NCI-H510A treated with DMSO at 0.1 percent for 48 hours (cell line): Measurements from ENCODE around the gene LRFN4.

Source experiments
- DNase-seq: peaks from one replicate; lab custom pipeline; 2025; lab: John Stamatoyannopoulos, UW

Gene LRFN4

DNA sequence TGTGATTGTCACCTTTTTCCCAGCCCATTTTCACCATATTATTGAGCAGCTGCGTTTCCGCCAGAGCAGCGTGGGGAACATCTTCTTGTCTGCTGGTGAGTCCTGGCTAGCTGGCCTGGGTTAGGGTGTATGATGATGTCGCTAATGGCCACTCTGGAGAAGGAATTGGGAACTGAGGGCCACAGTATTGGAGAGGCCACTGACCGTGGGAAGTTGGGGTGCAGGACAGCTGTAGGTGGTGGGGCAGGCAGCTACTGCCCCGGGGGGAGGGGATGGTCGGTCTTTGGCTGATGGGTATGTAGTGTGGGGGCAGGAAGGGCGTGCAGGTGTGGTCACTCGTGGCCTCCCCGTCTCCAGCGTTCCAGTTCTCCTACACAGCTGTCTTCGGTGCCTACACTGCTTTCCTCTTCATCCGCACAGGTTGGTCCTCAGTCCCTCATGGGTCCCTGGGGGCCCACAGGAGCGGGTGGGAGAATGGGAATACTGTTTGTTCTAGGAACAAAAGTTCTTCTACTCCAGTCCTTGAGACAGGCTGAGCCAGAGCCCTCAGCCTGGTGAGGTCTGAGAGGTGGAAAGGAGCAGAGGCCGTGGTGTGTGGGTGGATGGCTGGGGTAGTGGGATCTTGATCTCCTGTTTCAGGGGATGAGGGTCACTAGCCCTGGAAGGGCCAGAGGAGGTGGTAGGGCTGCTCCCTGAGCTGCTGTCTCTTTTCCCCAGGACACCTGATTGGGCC is 11.6 kb upstream of the LRFN4 start:
- no peak for DNase-seq

DNA sequence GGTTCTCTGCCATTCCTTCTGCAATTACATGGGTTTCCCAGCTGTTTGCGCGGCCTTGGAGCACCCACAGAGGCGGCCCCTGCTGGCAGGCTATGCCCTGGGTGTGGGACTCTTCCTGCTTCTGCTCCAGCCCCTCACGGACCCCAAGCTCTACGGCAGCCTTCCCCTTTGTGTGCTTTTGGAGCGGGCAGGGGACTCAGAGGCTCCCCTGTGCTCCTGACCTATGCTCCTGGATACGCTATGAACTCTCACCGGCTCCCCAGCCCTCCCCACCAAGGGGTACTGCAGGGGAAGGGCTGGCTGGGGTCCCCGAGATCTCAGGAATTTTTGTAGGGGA is 11.0 kb upstream of the LRFN4 start:
- DNase-seq: no peak

DNA sequence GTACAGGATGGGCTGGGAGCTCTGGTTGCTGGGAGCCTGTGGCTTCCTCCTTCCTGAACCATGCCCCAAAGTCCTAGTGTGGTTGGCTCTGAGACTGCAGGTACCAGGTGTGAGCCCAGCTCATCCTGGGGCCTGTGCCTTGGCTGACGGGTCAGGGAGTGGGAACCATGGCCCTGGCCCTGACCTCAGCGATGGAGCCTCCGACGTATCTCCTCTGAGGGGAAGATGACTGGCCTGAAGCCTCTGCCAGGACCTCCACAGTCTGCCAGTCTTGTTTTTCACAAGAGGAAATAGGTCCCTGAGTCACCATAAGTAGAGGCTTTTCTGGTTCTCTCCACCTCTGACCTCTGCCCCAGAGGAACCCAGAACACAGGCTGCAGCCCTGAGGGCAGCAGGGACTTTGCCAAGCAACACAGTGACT is 10.2 kb upstream of the LRFN4 start:
- DNase-seq: no peak

DNA sequence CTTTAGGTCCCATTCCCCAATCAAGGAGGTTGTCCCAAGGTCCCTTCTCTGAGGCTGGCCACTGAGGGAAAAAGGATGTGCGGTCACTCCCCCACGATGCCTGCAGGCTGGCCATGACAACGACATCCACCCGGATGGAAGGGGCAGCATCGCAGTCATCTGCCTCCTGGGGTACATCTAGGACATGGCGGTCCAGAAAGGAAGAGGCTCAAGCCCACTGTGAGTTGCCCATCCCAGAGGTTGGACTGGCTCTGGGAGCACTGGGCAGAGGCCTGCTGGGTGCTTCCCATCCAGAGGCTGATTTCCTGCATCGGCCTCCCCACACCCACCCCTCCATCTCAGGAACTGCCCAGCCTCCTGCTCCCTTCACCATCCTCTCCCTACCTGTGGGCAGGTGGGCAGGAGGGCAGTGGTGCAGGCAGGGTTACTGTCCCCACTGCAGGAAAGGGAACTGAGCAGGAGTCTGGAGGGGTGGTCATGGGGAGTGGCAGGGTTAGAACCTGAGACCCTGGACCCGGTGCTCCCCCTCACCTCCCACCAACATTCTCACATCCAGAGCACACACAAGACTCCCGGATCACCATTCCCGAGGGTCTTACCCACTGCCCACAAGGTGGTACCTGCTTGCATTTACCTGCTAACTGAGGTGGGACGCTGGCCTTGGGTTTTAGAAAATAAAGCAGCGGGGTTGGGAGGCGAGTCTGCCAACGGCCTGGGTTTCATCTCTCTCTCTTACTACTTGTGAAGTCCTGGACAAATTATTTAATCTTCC is 9.2 kb upstream of the LRFN4 start:
- no peak for DNase-seq

DNA sequence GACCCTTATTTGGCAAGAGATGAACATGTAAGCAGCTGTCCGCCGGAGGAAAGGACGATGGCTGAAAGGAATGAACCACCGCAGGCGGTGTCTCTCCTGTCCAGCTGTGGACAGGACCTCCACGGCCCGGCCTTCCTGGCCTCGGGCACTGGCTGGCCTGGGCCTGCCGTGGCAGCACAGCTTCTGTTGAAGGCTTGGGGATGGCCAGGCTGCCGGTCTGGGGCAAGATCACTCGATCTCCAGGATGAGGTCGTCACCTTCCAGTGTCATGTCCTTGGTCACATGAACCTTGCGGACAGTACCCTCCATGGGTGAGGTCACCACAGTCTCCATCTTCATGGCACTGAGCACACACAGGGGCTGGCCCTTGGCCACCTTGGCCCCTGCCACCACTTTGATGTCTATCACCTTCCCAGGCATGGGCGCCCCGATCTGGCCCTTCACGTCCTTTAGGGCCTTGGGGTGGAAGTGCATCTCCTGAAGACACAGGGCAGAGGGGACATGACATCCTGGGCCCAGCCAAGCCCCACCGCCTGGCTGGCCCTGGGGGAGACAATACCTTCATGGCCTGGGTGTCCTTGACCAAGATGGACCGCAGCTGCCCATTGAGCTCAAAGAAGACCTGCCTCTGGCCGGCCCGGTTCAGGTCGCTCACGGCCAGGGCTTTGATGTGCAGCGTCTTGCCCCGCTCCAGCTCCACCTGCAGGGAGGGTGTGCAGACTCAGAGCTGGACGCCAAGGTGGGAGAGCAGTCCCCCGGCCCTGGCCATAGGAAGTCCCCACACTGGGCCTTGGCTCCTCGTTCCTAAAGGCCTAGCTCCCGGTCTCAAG is 8.0 kb upstream of the LRFN4 start:
- no peak for DNase-seq

DNA sequence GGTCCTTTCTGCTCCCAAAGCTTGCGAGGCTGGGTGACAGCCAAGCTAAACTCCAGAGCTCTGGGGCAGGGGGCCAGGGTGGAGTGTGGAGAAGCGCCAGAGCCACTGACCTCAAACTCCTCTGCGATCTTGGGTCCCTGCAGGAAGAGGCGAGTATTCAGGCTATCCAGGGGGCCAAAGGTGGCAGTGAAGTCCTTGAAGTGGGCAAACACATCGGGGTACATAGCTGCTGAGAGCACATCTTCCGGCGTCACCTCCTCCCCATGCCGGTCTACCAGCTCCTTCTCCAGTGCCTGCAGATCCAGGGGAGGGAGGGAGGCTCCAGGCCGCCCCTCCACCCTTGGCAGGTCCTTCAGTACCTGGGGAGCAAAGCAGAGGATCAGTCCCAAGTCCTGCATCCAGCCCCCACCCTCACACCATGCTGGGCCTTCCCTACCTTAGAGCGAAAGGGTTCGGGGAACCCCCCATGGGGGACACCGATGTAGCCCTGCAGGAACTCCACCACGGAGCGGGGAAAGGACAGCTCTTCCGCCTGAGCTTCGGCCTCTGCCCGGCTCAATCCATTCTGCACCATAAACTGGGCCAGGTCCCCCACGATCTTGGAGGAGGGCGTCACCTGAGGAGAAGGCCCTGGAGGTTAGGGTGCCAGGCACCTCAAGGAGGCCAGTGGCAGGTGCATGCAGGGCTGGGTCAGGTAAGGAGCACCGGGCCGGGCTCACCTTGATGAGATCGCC is 7.2 kb upstream of the LRFN4 start:
- DNase-seq: no peak

DNA sequence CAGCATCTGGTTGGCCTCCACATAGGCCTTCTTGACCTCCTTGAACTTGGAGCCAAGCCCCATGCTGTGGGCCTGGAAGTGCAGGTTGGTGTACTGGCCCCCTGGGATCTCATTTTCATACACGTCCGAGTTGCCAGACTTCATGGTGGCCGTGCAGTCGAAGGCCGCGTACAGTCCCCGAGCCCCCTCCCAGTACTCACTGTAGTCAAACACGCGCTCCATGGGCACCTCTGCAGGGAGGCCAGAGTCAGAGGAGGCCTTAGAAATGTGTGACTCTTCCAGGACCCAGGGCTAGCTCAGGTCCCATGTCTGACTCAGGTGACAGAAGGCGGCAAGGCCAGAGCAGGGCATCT is 6.7 kb upstream of the LRFN4 start:
- DNase-seq: no peak

DNA sequence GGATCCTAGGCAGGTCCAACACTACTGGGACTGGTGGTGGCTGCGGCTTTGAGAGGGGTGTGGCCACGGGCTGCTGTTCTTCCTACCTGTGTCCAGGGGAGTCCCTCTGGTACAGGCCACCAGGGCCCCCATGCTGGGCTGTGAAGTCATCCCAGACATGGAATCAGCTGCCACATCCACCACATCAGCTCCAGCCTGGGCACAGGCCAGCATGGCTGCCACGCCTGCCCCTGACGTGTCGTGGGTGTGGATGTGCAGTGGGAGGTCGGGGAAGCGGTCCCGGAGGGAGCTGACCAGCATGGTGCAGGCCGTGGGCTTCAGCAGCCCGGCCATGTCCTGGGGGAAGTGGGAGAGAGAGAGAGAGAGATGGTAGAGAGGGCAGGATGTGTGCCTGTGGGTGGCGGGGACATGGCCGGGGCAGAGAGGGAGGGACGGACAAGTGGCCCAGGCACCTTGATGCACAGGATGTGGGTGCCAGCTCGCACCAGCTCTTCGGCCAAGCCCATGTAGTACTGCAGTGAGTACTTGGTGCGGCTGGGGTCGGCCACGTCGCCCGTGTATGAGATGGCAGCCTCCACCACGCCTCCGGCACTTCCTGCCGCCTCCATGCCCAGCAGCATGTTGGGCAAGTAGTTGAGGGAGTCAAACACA is 6.2 kb upstream of the LRFN4 start:
- DNase-seq: no peak

DNA sequence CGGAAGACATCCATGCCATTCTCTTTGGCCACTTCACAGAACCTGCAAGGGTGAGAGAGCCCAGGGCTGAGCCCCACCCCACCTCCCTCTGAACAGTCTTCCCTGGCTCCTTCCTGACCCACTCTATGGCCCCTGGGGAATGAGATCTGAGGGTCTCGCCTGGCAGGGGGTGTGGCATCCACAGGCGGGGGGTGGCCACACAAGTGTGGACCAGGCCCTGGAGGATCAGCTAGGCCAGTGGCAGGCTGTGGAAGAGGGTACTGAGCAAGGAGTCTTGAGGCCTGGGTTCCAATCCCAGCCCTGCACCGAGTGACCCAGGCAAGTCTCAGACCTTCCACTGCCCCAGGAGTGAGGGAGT is 5.6 kb upstream of the LRFN4 start:
- DNase-seq: no peak

DNA sequence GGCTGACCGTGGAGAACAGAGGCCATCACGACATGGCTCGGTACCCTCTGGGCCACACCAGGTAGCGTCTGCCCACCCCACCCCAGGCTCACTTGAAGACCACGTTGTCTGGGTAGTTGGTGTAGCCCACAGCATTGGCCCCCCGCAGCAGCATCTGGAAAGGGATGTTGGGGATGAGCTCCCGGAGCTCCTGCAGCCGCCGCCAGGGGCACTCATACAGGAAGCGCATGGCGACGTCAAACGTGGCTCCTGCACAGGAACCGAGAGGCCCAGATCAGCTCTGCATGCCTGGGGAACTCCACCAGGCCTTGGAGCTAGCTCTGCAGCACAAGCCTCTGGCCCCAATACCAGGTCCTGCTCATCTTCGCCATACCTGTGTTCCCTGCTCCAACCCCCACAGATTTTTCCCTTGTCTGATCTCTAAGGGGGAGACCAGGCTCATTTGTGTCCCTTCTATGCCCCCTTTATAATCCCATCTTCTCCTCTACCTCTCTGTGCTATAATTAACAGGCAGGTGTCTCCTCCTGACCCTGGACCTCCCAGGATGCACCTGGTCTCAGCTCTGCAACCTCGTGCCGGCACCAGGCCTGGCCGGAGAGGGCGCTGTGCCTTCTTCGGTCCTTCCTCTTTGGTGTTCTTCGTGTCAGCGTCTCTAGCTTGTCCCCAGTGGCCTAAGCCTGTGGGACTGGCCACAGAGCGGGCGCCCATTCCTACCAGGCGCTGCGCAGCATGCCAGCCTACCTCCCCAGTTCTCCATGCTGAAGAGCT is 5.0 kb upstream of the LRFN4 start:
- no peak for DNase-seq

DNA sequence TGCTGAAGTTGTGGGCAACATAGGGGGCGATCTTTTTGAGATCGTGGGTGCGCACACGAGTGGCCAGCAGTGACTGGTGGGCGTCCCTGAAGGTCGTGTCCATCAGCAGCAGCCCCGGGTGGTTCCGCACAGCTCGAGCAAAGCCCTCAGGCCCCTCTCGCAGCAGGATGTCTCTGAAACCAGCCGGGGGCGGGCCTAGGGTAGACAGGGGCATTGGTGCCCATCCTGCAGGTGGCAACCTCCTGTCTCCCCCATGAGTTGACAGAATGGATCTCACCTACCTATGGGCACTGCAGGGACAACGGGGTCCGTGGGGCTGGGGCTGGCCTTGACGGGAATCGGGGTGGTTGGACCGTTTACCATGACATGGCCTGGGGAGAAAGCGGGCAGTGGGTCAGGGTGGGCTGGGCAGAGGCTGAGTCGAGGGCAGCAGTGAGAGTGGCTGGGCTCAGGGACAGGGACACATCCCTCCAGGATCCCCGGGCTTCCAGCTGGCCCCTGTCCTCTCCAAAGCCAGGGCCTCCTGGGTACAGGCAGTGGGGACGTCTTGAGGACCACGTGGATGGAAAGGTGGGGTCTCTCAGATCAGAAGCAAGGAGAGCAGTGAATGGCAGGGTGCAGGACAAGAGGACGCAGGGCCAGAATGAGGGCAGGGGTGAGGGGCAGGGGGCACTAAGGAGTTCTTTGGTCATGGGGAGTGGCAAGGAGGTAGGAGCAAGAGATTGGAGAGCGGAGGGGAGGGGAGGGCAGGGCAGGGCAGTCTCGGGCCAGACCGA is 4.2 kb upstream of the LRFN4 start:
- no peak for DNase-seq

DNA sequence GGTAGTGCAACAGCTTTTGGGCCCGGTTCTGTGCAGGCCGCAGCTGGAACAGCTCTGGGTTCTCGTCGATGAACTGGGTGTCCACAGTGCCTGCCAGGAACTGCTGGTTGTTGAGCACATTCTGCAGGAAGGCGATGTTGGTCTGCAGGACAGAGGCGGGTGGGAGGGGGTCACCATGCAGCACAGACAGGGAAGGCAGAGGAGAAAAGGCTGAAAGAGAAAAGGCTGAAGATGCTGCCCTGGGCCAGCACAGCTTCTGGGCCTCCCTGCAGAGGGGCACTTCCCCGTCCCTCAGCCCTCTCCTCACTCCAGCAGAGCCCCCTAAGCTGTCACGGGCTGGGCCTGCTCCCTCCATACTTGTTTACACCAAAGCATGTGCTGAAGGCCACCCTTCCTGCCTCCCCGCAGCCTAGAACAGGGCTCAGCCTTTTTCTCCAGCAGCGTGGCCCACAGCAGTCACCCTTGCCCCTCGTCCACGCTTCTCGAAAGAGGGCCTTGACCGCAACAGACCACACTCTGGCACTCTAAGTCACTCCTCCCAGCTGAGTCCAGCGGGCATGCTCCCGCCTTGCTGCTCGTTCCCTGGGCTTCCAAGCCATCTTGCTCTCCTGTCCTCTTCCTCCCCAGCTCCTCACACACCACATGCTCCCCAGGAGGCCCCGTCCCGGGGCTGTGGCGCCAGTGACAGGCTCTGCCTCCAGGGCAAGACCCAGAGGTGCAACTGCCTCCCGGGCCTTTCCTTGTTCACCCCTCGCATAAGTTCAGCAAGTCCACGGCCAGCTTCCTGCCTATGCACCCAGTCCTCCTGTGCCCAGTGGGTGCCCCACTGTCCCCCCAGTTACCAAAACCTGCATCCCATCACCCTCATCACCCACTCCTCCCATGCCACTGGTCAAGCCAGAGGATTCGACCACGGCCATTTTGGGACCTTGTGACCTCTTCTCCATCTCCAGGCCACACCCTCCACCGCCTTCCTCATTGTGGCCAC is 3.3 kb upstream of the LRFN4 start:
- DNase-seq: no peak

DNA sequence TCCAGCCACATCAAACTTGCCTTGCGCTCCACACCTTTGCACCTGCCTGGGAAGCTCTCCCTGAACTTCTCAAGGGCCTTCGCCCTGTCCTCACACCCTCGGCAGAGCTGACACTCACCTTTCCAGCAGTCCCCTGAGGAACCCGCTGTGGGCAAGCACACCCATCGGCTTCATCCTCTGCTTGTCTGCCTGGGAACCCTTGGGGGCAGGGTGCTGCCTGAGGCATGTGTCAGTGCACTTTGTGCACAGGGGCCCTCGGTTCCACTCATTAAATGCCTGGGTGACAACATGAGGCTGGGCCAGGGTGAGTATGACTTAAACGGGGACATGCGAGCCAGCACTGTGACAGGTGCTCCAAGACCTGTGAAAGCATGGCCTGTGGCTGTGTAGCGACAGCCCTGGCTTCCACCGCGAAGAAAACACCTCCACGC is 2.6 kb upstream of the LRFN4 start:
- DNase-seq: no peak

DNA sequence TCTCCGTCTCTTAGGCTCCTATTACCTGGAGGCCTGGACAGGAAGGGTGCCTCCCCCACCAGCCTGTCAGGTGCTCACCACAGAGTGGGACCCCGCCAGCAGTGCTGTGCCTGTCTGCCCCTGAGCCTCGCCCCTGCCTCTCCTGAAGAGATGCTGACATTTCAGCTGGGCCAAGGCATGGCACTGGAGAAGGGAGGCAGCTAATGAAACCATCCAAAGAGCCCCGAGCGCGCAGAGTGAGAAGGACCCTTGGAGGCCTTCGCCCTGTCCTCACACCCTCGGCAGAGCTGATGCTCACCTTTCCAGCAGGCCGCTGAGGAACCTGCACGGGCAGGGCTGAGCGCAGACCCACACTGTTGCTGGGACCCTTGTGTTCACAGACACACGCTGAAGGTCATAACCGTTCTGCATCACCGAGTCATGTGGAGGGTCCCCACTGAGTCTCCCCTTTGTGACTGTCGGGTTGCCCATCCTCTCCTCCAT is 2.1 kb upstream of the LRFN4 start:
- DNase-seq: no peak

DNA sequence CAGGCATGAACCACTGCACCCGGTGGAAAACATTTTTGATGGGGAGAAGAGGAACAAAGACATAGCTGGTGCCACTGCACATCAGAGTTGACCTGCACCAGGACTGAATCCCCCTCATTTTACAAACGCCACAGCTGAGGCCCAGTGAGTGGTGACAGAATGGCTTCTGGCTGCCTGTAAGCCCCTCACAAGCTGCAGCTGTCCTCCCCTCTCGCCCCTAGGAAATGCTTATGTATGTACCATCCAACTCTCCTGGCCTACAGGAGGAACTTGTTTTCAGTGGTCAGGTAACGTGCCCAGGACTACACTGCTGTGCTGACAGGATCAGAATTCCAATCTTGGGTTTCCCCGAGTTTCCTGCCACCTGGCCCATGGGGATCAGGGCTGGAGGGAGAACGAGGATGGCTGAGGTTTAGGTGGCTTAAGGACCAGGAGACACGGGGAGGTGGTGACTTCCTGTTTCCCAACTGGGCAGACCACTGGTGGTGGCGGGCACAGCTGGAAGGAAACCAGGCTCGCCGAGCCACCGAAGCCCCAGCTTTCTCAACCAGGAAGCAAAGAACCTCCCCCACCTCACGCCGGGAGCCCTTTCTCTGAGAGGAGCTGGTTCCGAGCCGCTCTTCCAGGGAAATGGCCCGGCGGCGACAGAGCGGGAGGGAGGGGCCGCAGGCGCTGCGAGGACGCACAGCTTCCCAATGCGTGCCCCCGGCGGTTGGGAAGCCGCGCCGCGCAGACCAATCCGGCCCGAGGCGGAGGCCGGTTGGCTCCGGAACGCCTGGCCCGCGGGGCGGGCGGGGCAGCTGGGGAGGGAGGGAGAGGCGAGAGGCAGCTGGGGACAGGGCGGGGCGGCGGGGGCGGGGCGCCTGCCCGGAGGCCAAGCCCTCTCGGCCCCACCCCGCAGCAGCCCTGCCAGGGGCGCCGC is 1.0 kb upstream of the LRFN4 start:
- DNase-seq: peak; percentile 92

DNA sequence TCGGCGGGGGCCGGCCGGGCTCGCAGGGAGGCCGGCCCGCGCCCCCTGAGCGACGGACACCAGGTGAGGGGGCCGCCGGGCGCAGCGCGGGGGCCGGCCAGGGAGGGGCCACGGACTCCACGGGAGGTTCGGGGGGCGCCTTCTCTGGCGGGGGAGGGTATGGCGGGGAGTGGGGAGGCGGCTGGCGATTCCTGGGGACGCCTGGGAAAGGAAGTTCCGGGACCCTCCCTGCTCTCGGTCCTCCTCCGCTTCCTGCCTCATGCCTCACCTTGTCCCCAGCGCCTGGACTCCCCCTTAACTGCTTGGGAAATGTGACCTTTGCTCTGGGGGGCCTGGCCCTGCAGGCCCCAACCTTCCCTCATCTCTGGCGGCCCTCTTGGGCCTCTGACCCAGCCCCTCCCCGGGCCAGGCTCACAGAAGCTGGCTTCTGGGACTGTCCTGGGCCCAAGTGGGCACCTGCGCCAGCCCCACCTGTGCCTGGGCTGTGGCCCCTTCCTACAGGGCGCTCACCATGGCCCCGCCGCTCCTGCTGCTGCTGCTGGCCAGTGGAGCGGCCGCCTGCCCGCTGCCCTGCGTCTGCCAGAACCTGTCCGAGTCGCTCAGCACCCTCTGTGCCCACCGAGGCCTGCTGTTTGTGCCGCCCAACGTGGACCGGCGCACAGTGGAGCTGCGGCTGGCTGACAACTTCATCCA is 516 bp downstream of the LRFN4 start:
- DNase-seq: no peak

DNA sequence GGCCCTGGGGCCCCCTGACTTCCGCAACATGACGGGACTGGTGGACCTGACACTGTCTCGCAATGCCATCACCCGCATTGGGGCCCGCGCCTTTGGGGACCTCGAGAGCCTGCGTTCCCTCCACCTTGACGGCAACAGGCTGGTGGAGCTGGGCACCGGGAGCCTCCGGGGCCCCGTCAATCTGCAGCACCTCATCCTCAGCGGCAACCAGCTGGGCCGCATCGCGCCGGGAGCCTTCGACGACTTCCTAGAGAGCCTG is 992 bp downstream of the LRFN4 start:
- DNase-seq: no peak
